ENCODE measurements around the gene AADACL3. TPM values are rescaled to one million over a fixed set of nuclear protein-coding genes. Genes with fewer than 3 reads are reported as not detected.

AADACL3 gene
- total and polyA plus RNA-seq, 9 of the 15 experiments (the other 6 are each of a cell fraction or from before 2014, with no cell fraction given) = not detected

- no peak for TF ChIP-seq CHD7 (IDR thresholded peaks at IDR 0.05; ENCODE audit: low read depth, low read length)
Measured at GRCh38 chr1:12761781-12762180, 45.9 kb downstream of the AADACL3 start (continued).
